8988T (cell line): ENCODE results near the gene GRID2IP.
"Not testable (repeated sequence)": the region's sequence is repeated elsewhere in the genome, so short reads cannot be mapped to it uniquely, and the experiment has no call there.

Experiments used
- DNase-seq: peaks from one replicate; pipeline ENCODE4 v3.0.0; 2011

Gene GRID2IP

GRCh38 chr7:6551016-6551511, at the start of gene GRID2IP:
Gene GRID2IP, minus strand, starts transcription at chr7:6551461. Its CDS starts 25 bp downstream, at chr7:6551436.
- DNase-seq = no peak

- no peak for DNase-seq
These were observed 48.8 kb upstream of the GRID2IP start for GRCh38 chr7:6600093-6600492.

GRCh38 chr7:6590645-6591110, 39.4 kb upstream of the GRID2IP start:
- DNase-seq = no peak

- DNase-seq = peak; percentile 84
These were observed 38.8 kb upstream of the GRID2IP start, which contains the start of gene INTS15 for GRCh38 chr7:6589829-6590644. Gene INTS15, plus strand, starts transcription at chr7:6590021. Its CDS starts 263 bp downstream, at chr7:6590284.

GRCh38 chr7:6589151-6589828, 38.0 kb upstream of the GRID2IP start:
- DNase-seq = no peak

GRCh38 chr7:6588566-6588965, 37.3 kb upstream of the GRID2IP start:
- DNase-seq = no peak

- DNase-seq = not testable (repeated sequence)
These were observed 34.6 kb upstream of the GRID2IP start for GRCh38 chr7:6585746-6586432.

GRCh38 chr7:6579446-6579845, 28.2 kb upstream of the GRID2IP start:
- DNase-seq = no peak

GRCh38 chr7:6578114-6579084, 27.1 kb upstream of the GRID2IP start:
- DNase-seq = no peak

GRCh38 chr7:6577369-6578113, 26.3 kb upstream of the GRID2IP start, which contains the start of gene ZDHHC4:
Gene ZDHHC4, plus strand, starts transcription at chr7:6577454. Its CDS starts 3,108 bp downstream, at chr7:6580562.
- peak; percentile 92 for DNase-seq

GRCh38 chr7:6576867-6577368, 25.7 kb upstream of the GRID2IP start:
- not testable (repeated sequence) for DNase-seq

- no peak for DNase-seq
These were observed 25.0 kb upstream of the GRID2IP start for GRCh38 chr7:6576024-6576866.

- DNase-seq = no peak
These were observed 24.2 kb upstream of the GRID2IP start for GRCh38 chr7:6575281-6576023.

- DNase-seq = no peak
These were observed 20.0 kb upstream of the GRID2IP start for GRCh38 chr7:6571160-6571779.

- no peak for DNase-seq
These were observed 16.6 kb upstream of the GRID2IP start for GRCh38 chr7:6567886-6568285.

GRCh38 chr7:6565655-6566054, 14.4 kb upstream of the GRID2IP start:
- DNase-seq = no peak

- no peak for DNase-seq
These were observed 12.9 kb upstream of the GRID2IP start for GRCh38 chr7:6563936-6564770.

GRCh38 chr7:6562106-6562505, 10.8 kb upstream of the GRID2IP start:
- DNase-seq = no peak
